GM12865 (cell line): ENCODE measurements around the gene KRT79.

ENCODE experiments used
- DNase-seq: peaks from one replicate; pipeline ENCODE4 v3.0.0; 2010; ENCODE audit warnings: low read depth
- H3K4me3 ChIP-seq: 2 replicates; pipeline ENCODE4 v1.5.1; 2011; ENCODE audit warnings: mild to moderate bottlenecking, low read depth, low read length, control low read depth
- TF ChIP-seq, protein P1 (sequence below): IDR thresholded peaks from 2 replicates; pipeline ENCODE4 v1.5.1; 2011; ENCODE audit warnings: low read length, control low read depth, low read depth, inconsistent platforms; ENCODE audit not compliant: insufficient read depth; ENCODE audit errors: missing control alignments

KRT79 gene

DNA sequence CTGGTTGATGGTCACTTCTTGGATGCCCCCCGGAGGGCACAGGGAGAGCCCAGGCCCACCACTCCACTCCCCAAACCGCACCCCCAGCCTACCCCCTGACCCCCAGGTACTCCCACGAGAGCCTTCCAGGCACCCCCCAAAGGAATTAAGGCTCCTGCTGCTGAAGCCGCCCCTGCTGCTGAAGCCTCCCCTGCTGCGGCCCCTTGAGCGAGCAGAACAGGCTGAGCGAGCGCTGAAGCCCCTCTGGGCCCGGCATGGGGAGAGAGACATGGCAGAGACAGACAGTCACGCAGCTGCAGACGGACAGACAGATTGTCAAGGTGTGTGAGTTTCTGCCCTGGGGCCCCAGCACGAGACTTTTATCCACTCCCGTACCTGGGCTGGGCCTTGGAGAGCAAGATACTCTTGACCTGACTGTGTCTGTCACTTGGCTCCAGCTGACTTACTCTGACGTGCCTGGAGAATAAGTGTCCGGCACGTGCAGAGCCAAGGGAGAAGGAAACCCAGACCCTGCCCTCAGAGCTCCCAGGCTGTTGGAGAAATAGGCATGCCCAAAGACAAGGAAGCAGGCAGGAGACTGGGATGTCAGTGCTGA lies 14.6 kb upstream of the KRT79 start, which contains the start of gene KRT78:
Gene KRT78, minus strand, starts transcription at position 334 of the 595 bp plus-strand sequence. Its CDS starts 64 bp downstream, at position 270.
- TF ChIP-seq, protein P1, sequence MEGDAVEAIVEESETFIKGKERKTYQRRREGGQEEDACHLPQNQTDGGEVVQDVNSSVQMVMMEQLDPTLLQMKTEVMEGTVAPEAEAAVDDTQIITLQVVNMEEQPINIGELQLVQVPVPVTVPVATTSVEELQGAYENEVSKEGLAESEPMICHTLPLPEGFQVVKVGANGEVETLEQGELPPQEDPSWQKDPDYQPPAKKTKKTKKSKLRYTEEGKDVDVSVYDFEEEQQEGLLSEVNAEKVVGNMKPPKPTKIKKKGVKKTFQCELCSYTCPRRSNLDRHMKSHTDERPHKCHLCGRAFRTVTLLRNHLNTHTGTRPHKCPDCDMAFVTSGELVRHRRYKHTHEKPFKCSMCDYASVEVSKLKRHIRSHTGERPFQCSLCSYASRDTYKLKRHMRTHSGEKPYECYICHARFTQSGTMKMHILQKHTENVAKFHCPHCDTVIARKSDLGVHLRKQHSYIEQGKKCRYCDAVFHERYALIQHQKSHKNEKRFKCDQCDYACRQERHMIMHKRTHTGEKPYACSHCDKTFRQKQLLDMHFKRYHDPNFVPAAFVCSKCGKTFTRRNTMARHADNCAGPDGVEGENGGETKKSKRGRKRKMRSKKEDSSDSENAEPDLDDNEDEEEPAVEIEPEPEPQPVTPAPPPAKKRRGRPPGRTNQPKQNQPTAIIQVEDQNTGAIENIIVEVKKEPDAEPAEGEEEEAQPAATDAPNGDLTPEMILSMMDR = no peak
- H3K4me3 ChIP-seq = no peak within 1 kb of the TSS
- DNase-seq = no peak

DNA sequence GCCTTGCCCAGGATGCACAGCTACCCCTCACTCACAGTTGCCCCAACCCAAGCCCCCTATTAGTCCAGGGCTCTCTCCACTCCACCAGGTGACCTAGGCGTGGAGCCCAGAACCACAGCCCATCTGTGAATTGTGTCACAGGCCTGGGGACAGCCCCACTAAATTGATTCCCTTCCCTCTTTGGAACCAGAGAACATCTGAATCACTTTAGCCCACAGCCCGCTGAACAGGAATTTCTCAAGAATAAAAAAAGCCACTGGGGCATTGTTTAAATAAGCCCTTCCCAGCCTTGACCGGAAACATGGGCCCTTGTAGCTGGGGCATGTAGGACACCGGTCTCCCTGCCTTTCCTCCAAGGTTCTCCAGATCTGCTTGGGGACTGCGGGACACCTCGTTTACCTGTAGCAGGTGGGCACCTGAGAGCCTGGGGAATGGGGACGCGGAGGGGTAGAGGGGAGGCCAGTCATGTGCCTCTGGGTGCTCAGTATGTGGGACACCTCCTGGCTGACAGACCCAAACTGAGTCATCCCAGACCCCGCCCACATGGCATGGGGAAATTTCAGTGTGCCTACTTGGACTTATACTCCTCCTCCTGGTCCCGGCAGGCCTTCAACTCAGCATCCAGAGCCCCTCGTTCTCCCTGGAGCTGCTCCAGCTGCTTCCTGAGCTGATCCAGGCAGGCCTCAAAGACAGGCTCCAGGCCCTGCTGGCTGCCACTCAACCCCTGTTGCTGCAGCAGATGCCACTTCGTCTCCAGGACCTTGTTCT lies 13.4 kb upstream of the KRT79 start:
- no peak for DNase-seq

DNA sequence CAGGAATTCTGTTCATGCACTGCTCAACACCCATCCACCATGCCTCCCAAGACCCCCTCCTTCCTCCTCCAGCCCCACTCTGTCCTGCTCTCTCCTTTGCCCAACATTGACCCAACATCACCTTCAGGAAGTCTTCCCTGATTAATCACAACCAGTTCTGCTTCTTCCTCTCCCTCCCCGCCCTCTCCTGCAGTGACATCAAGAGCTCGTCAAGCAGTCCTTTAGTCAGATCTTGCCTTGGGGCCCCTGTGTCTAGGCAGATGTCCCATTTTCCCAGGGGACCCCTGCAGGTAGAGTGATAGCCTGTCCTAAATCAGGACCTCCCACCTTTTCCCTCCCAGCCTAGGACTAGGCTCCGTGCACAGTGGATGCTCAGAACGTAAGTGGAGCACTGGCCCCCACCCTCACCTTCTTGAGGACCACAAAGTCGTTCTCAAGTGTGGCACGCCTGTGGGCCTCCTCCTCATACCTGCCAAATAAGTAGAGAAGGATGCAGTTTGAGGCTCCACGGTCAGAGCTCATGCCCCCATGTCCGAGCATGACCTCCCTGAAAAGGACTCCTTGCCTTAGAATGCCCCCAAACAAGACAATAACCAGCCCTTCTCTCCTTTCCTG lies 12.4 kb upstream of the KRT79 start:
- TF ChIP-seq, protein P1 = no peak
- DNase-seq = no peak
- H3K4me3 ChIP-seq = no peak overlapping the region

More for the DNA sequence above, 13.4 kb upstream of the KRT79 start:
- TF ChIP-seq, protein P1 = no peak
- no peak overlapping the region for H3K4me3 ChIP-seq

DNA sequence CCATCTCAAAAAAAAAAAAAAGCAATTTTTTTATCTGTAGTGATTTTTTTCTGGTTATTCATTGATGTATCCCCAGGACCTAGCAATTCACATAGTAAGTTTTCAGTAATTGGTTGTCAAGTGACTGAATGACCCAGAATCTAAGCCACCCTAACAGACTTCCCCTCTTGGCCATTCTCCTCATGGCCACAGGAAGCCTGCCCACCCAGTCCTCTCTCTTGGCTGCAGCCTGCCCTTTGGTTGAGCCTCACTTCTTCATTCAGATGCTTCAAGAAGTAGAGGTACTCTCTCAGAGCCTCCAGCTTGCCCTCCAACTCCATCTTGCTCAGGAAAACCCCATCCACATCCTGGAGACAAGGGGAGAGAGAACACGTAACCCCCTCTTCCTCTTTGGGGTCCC lies 11.8 kb upstream of the KRT79 start:
- DNase-seq = no peak
- TF ChIP-seq, protein P1 = no peak
- H3K4me3 ChIP-seq = no peak overlapping the region

DNA sequence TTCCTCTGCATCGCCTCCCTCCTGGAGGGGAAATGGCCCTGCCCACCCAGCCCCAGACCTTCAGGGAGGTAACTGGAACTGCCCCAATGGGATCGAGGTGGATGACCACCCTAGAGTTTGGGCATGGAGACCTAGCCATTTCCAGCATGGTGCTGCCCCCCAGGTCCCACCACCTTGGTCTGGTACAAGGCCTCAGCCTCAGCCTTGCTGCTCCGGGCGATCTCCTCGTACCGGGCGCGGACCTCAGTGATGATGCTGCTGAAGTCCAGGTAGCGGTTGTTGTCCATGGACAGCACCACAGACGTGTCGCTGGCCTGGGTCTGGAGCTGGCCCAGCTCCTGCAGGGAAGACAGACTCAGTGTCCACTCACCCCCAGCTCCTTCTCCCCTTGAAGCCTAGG lies 10.3 kb upstream of the KRT79 start:
- no peak overlapping the region for H3K4me3 ChIP-seq
- DNase-seq = no peak
- TF ChIP-seq, protein P1 = no peak

DNA sequence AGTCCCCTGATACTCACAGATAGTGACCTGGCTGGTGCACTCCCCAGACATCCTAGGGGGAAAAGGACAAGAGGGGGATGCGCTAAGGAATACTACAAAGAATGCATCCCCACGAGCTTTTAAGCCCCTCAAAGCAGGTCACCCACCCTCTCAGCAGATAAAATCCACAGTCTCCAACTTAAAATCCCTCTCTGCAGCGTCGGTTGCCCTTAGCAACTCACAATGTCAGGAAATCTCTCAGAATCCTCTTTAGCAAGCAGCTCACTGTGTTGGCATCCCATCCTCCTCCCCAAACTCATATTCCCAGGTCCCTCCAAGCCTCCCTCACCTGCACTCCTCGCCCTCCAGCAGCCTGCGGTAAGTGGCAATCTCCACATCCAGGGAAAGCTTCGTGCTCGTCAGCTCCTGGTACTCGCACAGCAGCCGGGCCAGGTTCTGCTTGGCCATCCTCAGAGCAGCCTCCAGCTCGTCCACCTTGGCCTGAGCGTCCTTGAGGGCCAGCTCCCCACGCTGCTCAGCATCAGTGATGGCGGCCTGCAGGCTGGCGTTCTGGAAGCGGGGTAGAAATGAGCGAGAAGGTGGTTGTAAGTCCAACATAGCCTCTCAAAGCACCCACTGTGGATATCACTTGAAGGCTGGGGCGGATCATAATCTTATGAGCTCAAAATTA lies 5.5 kb upstream of the KRT79 start:
- no peak for DNase-seq
- H3K4me3 ChIP-seq = no peak overlapping the region
- TF ChIP-seq, protein P1 = no peak
